GM21528 (cell line): ENCODE data around the gene MIB2.

Experiments used
- ATAC-seq: cut with Tn5 transposase; IDR thresholded peaks from one replicate; pipeline ENCODE4 v1.9.1; 2021; ENCODE audit warnings: mild to moderate bottlenecking, moderate library complexity; ENCODE audit not compliant: unreplicated experiment, low FRiP score

The MIB2 gene

GRCh38 chr1:1597275-1597930 lies 17.9 kb upstream of the MIB2 start:
- ATAC-seq: no peak

GRCh38 chr1:1598051-1598719 lies 17.1 kb upstream of the MIB2 start:
- ATAC-seq: no peak

- no peak for ATAC-seq
Observed at GRCh38 chr1:1598720-1599029, 16.6 kb upstream of the MIB2 start.

GRCh38 chr1:1599030-1599934 lies 16.0 kb upstream of the MIB2 start:
- no peak for ATAC-seq

- ATAC-seq: no peak
Observed at GRCh38 chr1:1599935-1600860, 15.1 kb upstream of the MIB2 start, which contains the start of gene FNDC10. Gene FNDC10 (minus strand): TSS chr1:1600135. CDS start chr1:1600015, 120 bp downstream.

GRCh38 chr1:1600861-1601563 lies 14.3 kb upstream of the MIB2 start:
- ATAC-seq: no peak

GRCh38 chr1:1601564-1602303 lies 13.6 kb upstream of the MIB2 start:
- no peak for ATAC-seq

- ATAC-seq: no peak
Observed at GRCh38 chr1:1602304-1602967, 12.9 kb upstream of the MIB2 start.

GRCh38 chr1:1602968-1603506 lies 12.3 kb upstream of the MIB2 start:
- no peak for ATAC-seq

- no peak for ATAC-seq
Observed at GRCh38 chr1:1603671-1604373, 11.5 kb upstream of the MIB2 start.

- ATAC-seq: no peak
Observed at GRCh38 chr1:1604374-1605033, 10.8 kb upstream of the MIB2 start.

- ATAC-seq: no peak
Observed at GRCh38 chr1:1605034-1605591, 10.2 kb upstream of the MIB2 start.

- no peak for ATAC-seq
Observed at GRCh38 chr1:1605724-1606123, 9.6 kb upstream of the MIB2 start.

GRCh38 chr1:1606232-1606631 lies 9.1 kb upstream of the MIB2 start:
- ATAC-seq: no peak

- ATAC-seq: no peak
Observed at GRCh38 chr1:1609822-1610485, 5.3 kb upstream of the MIB2 start.

GRCh38 chr1:1610796-1611195 lies 4.5 kb upstream of the MIB2 start:
- no peak for ATAC-seq

- ATAC-seq: no peak
Observed at GRCh38 chr1:1612104-1612400, 3.2 kb upstream of the MIB2 start.
